SIG-M5 treated with dmso at 0.1 percent for 504 hours (cell line): ENCODE data around the gene CCBE1.

Experiments
- DNase-seq: peaks from one replicate; lab custom pipeline; 2025; ENCODE audit not compliant: unreplicated experiment; lab: John Stamatoyannopoulos, UW

The CCBE1 gene

GRCh38 chr18:59414111-59414653 lies 283.0 kb downstream of the CCBE1 start:
- no peak for DNase-seq

GRCh38 chr18:59402432-59403090 lies 294.7 kb downstream of the CCBE1 start:
- peak; percentile 85 for DNase-seq

- no peak for DNase-seq
Observed at GRCh38 chr18:59400407-59400806, 296.8 kb downstream of the CCBE1 start.

- no peak for DNase-seq
Observed at GRCh38 chr18:59395226-59396175, 301.7 kb downstream of the CCBE1 start.

GRCh38 chr18:59393381-59393780 lies 303.8 kb downstream of the CCBE1 start:
- DNase-seq = no peak

- no peak for DNase-seq
Observed at GRCh38 chr18:59388817-59389216, 308.4 kb downstream of the CCBE1 start.

- DNase-seq = no peak
Observed at GRCh38 chr18:59387687-59388565, 309.3 kb downstream of the CCBE1 start.

- no peak for DNase-seq
Observed at GRCh38 chr18:59386909-59387686, 310.1 kb downstream of the CCBE1 start.

- DNase-seq = no peak
Observed at GRCh38 chr18:59385191-59385590, 312.0 kb downstream of the CCBE1 start.

- DNase-seq = no peak
Observed at GRCh38 chr18:59383851-59384250, 313.4 kb downstream of the CCBE1 start.

GRCh38 chr18:59382383-59382782 lies 314.8 kb downstream of the CCBE1 start:
- DNase-seq = no peak

GRCh38 chr18:59381949-59382348 lies 315.3 kb downstream of the CCBE1 start:
- DNase-seq = no peak
